KMS-11 (cell line): ENCODE data around the gene ITGB4.

Source experiments
- H2AFZ ChIP-seq: fragments of 200-600 bp; sonication (generic); 2 replicates; pipeline ENCODE4 v1.6.1; 2016; ENCODE audit warnings: antibody characterized with exemption, mixed run types, low read depth
- H3K27ac ChIP-seq: fragments of 200-600 bp; sonication (generic); 2 replicates; pipeline ENCODE4 v1.6.1; 2016; ENCODE audit warnings: mild to moderate bottlenecking, mixed run types
- H3K27me3 ChIP-seq: fragments of 200-600 bp; sonication (generic); 2 replicates; pipeline ENCODE4 v1.6.1; 2017; ENCODE audit warnings: mild to moderate bottlenecking, low read depth, mixed run types, moderate library complexity; ENCODE audit not compliant: insufficient read depth
- H3K36me3 ChIP-seq: fragments of 200-600 bp; sonication (generic); 2 replicates; pipeline ENCODE4 v1.6.1; 2017; ENCODE audit warnings: mild to moderate bottlenecking, mixed run types; ENCODE audit not compliant: insufficient read depth
- H3K4me1 ChIP-seq: fragments of 200-600 bp; sonication (generic); 2 replicates; pipeline ENCODE4 v1.6.1; 2016; ENCODE audit warnings: mild to moderate bottlenecking, low read depth, mixed run types; ENCODE audit not compliant: poor library complexity, severe bottlenecking
- H3K4me2 ChIP-seq: fragments of 200-600 bp; sonication (generic); 2 replicates; pipeline ENCODE4 v1.7.0; 2016; ENCODE audit warnings: mild to moderate bottlenecking, mixed run types
- H3K4me3 ChIP-seq: fragments of 200-600 bp; sonication (generic); IDR thresholded peaks from 2 replicates; pipeline ENCODE4 v1.6.1; 2017; ENCODE audit warnings: low read depth, low read length, mixed read lengths; ENCODE audit not compliant: insufficient read depth
- H3K79me2 ChIP-seq: fragments of 200-600 bp; sonication (generic); 2 replicates; pipeline ENCODE4 v1.6.1; 2016; ENCODE audit warnings: low read depth, mixed run types; ENCODE audit not compliant: insufficient read depth
- H3K9ac ChIP-seq: fragments of 200-600 bp; sonication (generic); 2 replicates; pipeline ENCODE4 v1.6.1; 2016; ENCODE audit warnings: mild to moderate bottlenecking, mixed run types
- H4K20me1 ChIP-seq: fragments of 200-600 bp; sonication (generic); 2 replicates; pipeline ENCODE4 v1.6.1; 2016; ENCODE audit warnings: mild to moderate bottlenecking, mixed run types; ENCODE audit not compliant: insufficient read depth
- TF ChIP-seq, protein P1 (sequence below): fragments of 200-600 bp; sonication (generic); conservative IDR thresholded peaks from 2 replicates; pipeline ENCODE4 v1.6.1; 2017; ENCODE audit warnings: low read depth, mild to moderate bottlenecking, antibody characterized with exemption, low read length, moderate library complexity, mixed read lengths

The ITGB4 gene

DNA sequence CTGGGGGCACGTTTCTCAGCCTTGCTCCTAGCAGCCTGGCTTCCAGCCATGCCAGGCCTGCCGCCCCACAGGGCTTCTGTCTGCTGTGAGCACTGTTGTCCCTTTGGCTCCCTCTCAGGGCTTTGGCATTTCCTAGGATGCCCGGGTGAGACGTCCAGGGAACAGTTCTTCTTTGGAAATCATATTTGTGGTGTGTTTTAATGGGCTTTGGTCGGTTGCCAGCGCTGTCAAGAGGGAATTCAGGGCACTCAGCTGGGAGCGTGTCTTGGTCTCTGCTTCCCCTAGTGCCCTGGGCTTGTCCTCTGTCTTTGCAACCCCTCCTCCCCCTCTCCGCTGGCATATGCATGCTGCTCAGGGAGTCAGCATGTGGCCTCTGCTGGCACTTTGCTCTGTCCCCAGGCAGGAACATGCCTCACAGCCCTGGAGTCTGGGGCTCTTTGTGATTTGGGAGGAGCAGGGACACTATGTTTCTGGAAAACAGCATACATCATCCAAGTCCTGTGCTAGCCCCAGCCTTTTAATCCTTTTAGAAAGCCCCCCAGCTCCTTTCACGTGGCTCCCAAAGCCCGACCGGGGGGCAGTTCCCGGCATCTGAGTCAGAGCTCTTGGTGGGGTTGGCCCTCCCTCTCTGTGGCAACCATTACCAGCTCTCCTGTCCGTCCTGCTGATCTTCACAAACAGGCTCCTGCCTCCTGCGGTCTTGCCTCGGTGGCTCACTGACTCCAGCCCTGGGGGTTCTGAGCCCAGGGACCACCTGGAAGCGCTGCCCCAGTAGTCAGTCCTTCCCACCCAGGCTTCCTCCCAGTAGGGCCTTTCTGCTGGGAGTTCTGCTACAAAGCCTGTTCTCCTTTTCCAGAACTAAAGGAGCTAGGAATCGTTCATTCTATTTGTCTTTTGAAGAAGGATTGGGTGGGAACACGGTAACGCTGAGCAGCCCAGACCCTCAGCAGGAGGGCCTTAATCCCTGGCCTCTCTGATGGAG is 27.5 kb upstream of the ITGB4 start:
- Histone ChIP-seq H3K4me1 (no peaks in the 10 kb centered on the region), H3K36me3 (no peaks in the 10 kb centered on the region)
- TF ChIP-seq, protein P1, sequence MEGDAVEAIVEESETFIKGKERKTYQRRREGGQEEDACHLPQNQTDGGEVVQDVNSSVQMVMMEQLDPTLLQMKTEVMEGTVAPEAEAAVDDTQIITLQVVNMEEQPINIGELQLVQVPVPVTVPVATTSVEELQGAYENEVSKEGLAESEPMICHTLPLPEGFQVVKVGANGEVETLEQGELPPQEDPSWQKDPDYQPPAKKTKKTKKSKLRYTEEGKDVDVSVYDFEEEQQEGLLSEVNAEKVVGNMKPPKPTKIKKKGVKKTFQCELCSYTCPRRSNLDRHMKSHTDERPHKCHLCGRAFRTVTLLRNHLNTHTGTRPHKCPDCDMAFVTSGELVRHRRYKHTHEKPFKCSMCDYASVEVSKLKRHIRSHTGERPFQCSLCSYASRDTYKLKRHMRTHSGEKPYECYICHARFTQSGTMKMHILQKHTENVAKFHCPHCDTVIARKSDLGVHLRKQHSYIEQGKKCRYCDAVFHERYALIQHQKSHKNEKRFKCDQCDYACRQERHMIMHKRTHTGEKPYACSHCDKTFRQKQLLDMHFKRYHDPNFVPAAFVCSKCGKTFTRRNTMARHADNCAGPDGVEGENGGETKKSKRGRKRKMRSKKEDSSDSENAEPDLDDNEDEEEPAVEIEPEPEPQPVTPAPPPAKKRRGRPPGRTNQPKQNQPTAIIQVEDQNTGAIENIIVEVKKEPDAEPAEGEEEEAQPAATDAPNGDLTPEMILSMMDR = no peak

DNA sequence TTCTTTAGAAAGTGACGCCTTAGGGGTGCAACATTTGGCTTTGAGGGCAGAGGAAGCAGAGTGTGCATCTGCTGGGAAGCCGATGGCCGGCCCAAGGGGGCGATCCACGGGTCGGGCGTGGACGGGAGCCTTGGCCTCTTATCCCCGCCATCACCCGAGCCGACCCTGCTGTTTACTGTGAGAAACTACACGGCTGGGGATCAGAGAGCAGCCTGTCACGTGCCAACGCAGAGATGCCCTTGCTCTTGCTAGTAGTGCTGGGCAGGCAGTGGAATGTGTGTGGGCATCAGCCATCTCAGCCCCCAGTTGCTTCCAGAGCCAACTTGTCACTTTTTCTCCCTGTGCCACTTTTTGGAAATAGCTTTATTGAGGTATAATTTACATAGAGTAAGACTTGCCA is 26.7 kb upstream of the ITGB4 start:
- Histone ChIP-seq H3K27ac (no peak overlapping the region), H3K4me1 (no peaks in the 10 kb centered on the region), H3K4me3 (no peak overlapping the region)

More for the DNA sequence above, 27.5 kb upstream of the ITGB4 start:
- Histone ChIP-seq H3K9ac (no peak overlapping the region), H3K4me2 (no peak overlapping the region), H2AFZ (no peak overlapping the region), H3K27me3 (no peaks in the 10 kb centered on the region), H3K79me2 (peaks cover 8% of the 10 kb centered on the region; the same call in 1 of the 2 replicates), H3K27ac (no peak overlapping the region), H4K20me1 (no peaks in the 10 kb centered on the region), H3K4me3 (no peak overlapping the region)

DNA sequence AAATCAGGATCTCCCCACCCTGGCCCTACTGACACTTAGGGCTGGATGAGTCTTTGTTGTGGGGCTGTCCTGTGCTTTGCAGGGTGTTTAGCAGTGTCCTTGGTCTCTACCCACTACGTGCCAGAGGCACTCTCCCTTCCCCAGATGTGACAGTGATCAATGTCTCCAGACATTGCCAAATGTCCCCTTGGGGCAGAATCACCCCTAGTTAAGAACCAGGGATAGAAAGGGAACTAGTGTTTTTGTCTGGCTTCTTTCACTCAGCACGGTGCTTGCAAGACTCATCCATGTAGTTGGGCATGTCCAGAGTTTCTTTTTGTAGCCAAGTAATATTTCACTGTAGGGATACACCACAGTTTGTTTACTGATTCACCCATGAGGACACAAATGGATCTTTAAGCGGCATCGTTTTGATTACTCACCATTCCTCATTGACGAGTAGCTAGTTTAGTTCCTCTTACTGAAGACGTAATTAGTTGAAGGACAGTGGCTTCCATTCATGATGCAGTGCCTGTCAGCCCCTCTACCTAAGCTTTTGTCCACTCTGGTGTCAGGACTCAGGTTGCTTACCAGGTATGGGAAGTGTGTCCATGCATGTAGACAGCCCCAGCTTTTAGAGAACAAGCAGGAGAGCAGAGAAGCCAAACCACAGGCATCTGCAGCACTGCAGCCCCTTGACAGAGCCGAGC is 26.0 kb upstream of the ITGB4 start:
- no peaks in the 10 kb centered on the region; the same call in 1 of the 2 replicates for H4K20me1 ChIP-seq
- H3K36me3 ChIP-seq = peaks cover 7% of the 10 kb centered on the region; the same call in 1 of the 2 replicates
- no peaks in the 10 kb centered on the region for H3K27me3 ChIP-seq
- no peak overlapping the region for H3K4me3 ChIP-seq
- H3K4me2 ChIP-seq = no peak overlapping the region
- H3K9ac ChIP-seq = no peak overlapping the region
- peaks cover 7% of the 10 kb centered on the region; the same call in 1 of the 2 replicates for H3K79me2 ChIP-seq
- TF ChIP-seq, protein P1 = no peak
- H3K4me1 ChIP-seq = no peaks in the 10 kb centered on the region
- no peak overlapping the region for H3K27ac ChIP-seq
- H2AFZ ChIP-seq = no peak overlapping the region

More for the DNA sequence above, 26.7 kb upstream of the ITGB4 start:
- no peak overlapping the region for H3K4me2 ChIP-seq
- H3K9ac ChIP-seq = no peak overlapping the region
- H4K20me1 ChIP-seq = no peaks in the 10 kb centered on the region; the same call in 1 of the 2 replicates
- TF ChIP-seq, protein P1 = no peak
- H3K36me3 ChIP-seq = no peaks in the 10 kb centered on the region
- H2AFZ ChIP-seq = no peak overlapping the region
- H3K79me2 ChIP-seq = peaks cover 8% of the 10 kb centered on the region; the same call in 1 of the 2 replicates
- H3K27me3 ChIP-seq = no peaks in the 10 kb centered on the region

DNA sequence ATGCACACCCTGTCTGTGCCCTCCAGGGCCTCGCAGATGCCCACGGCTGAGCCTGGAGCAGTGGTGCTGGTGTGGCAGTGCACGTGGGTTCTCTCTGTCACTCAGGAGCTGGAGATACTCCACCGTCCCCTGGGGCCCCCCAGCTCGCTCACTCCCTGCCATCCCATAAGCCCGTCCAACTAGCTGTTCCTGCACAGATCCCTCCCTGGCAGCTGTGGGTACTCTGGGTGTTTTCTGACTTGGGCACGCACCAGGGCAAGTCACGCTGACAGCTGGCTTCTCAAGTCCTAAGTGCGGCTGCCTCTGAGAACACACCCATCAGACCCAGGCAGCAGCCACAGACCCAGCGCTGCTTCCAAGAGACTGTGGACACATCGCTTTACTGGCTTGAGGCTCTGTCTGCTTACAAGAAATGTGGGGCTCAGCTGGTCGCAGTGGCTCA is 25.4 kb upstream of the ITGB4 start:
- H3K27ac ChIP-seq = no peak overlapping the region
- H3K9ac ChIP-seq = no peak overlapping the region
- H4K20me1 ChIP-seq = no peaks in the 10 kb centered on the region; the same call in 1 of the 2 replicates
- no peak overlapping the region for H3K4me2 ChIP-seq
- H3K79me2 ChIP-seq = peaks cover 1% of the 10 kb centered on the region; the same call in 1 of the 2 replicates
- TF ChIP-seq, protein P1 = no peak
- H3K4me1 ChIP-seq = no peaks in the 10 kb centered on the region
- H3K4me3 ChIP-seq = no peak overlapping the region
- H2AFZ ChIP-seq = no peak overlapping the region
- H3K36me3 ChIP-seq = peaks cover 7% of the 10 kb centered on the region; the same call in 1 of the 2 replicates
- no peaks in the 10 kb centered on the region for H3K27me3 ChIP-seq
